RWPE1 (cell line): ENCODE results near the gene OLIG1.

Experiments
- CTCF ChIA-PET: fragments of 350-600 bp; sonication (Branson Sonifier 250); formaldehyde crosslinking; extraction: SDS; loops from one replicate; lab custom pipeline; 2021; lab: Yijun Ruan, JAX
- POLR2A ChIA-PET: fragments of 400-600 bp; formaldehyde crosslinking; extraction: SDS; loops from one replicate; lab custom pipeline; 2020; ENCODE audit warnings: antibody characterized with exemption; ENCODE audit not compliant: low non-redundant PET; lab: Yijun Ruan, JAX
- DNase-seq: peaks from one replicate; pipeline ENCODE4 v3.0.0; 2012; ENCODE audit warnings: low spot score
- H3K27ac ChIP-seq: fragments of 450-650 bp; 2 replicates; pipeline ENCODE4 v1.5.1; 2017
- CTCF ChIP-seq: fragments of 450-650 bp; conservative IDR thresholded peaks from 2 replicates; pipeline ENCODE4 v1.5.1; 2017; ENCODE audit warnings: low read depth, mild to moderate bottlenecking

OLIG1 gene

GRCh38 chr21:33080376-33080775 lies 10.4 kb downstream of the OLIG1 start:
- POLR2A ChIA-PET, result no interaction called here
- TF ChIP-seq CTCF, result no peak
- CTCF ChIA-PET, result interaction anchor here (0.6 to 0.7 kb wide), 2 partner anchors 117 to 140 kb away, joined by 3 read pairs; no protein-coding TSS in a partner anchor
- DNase-seq, result no peak
- no peak overlapping the region for H3K27ac ChIP-seq

- DNase-seq, result no peak
- ChIA-PET CTCF (interaction anchor here (0.6 to 0.7 kb wide), 2 partner anchors 116 to 140 kb away, joined by 3 read pairs; no protein-coding TSS in a partner anchor), POLR2A (no interaction called here)
- no peak for TF ChIP-seq CTCF
- no peak overlapping the region for H3K27ac ChIP-seq
Observed at GRCh38 chr21:33080776-33081175, 10.8 kb downstream of the OLIG1 start.

GRCh38 chr21:33088384-33088783 lies 18.4 kb downstream of the OLIG1 start:
- ChIA-PET CTCF (interaction anchor here (0.7 kb wide), 1 partner anchor 18 kb away, joined by 8 read pairs; no protein-coding TSS in a partner anchor), POLR2A (no interaction called here)
- TF ChIP-seq CTCF, result no peak
- no peak overlapping the region for H3K27ac ChIP-seq
- DNase-seq, result no peak

- POLR2A ChIA-PET, result no interaction called here
- DNase-seq, result no peak
Observed at GRCh38 chr21:33089395-33090119, 19.6 kb downstream of the OLIG1 start.

GRCh38 chr21:33096426-33096825 lies 26.5 kb downstream of the OLIG1 start:
- H3K27ac ChIP-seq, result no peak overlapping the region
- ChIA-PET POLR2A (interaction anchor here (0.5 kb wide), 1 partner anchor 264 kb away, joined by 3 read pairs; no protein-coding TSS in a partner anchor), CTCF (no interaction called here)
- DNase-seq, result no peak
- TF ChIP-seq CTCF, result no peak

More at GRCh38 chr21:33089395-33090119, 19.6 kb downstream of the OLIG1 start:
- TF ChIP-seq CTCF, result no peak
- CTCF ChIA-PET, result no interaction called here
- no peak overlapping the region for H3K27ac ChIP-seq

- POLR2A ChIA-PET, result no interaction called here
- CTCF ChIA-PET, result no interaction called here
- no peak for DNase-seq
Observed at GRCh38 chr21:33099131-33099530, 29.2 kb downstream of the OLIG1 start.

More at GRCh38 chr21:33099131-33099530, 29.2 kb downstream of the OLIG1 start:
- H3K27ac ChIP-seq, result no peak overlapping the region
- no peak for TF ChIP-seq CTCF
